Measurements from ENCODE around the gene EVPLL. TPM values are rescaled to one million over a fixed set of nuclear protein-coding genes. Genes with fewer than 3 reads are reported as not detected.
A peak's percentile ranks its signal among the peaks of the same experiment; 100 is the strongest.
"Not testable (repeated sequence)": the region's sequence is repeated elsewhere in the genome, so short reads cannot be mapped to it uniquely, and the experiment has no call there.

The EVPLL gene
- total and polyA plus RNA-seq, 2 experiments from 2014 or later = 0.18 to 0.42 TPM

- not testable (repeated sequence) for H3K27me3 Mint-ChIP-seq (ENCODE audit: insufficient read depth, low read depth, poor library complexity); H3F3A ChIP-seq (replicated peaks; ENCODE audit: low read depth); H3K36me3 Mint-ChIP-seq (ENCODE audit: low read depth); H3K9me3 Mint-ChIP-seq; H4K20me1 ChIP-seq (replicated peaks; ENCODE audit: insufficient read depth); H2AFZ ChIP-seq; H3K27me3 ChIP-seq (ENCODE audit: insufficient read depth); H3K36me3 ChIP-seq (ENCODE audit: insufficient read depth); H3K9me2 ChIP-seq (ENCODE audit: insufficient read depth)
- Mint-ChIP-seq H3K27ac (peak overlapping the region; percentile 97), H3K4me3 (peak overlapping the region; percentile 95), H3K4me1 (peaks cover 14% of the 10 kb centered on the region)
- DNase-seq (ENCODE audit: low spot score) = peak; percentile 22
- Histone ChIP-seq H3K4me2 (peak overlapping the region; percentile 85), H3K4me3 (peak overlapping the region; percentile 74), H3K27ac (ENCODE audit: low read depth) (peak overlapping the region; percentile 98), H3K79me2 (replicated peaks; ENCODE audit: insufficient read depth) (peaks cover 12% of the 10 kb centered on the region; the same call in 1 of the 2 replicates), H3K4me1 (ENCODE audit: insufficient read depth) (peaks cover 13% of the 10 kb centered on the region)
- peak; percentile 63 for ATAC-seq
Measured at GRCh38 chr17:18411377-18411864, 33.8 kb downstream of the EVPLL start.

- H3K79me2 ChIP-seq (replicated peaks; ENCODE audit: insufficient read depth) = peaks cover 12% of the 10 kb centered on the region; the same call in 1 of the 2 replicates
- H3K9me3 Mint-ChIP-seq; H3K27me3 Mint-ChIP-seq (ENCODE audit: insufficient read depth, low read depth, poor library complexity): not testable (repeated sequence)
Measured at GRCh38 chr17:18412001-18412538, 34.5 kb downstream of the EVPLL start.

GRCh38 chr17:18421521-18421920 is 43.9 kb downstream of the EVPLL start:
- not testable (repeated sequence) for H3K36me3 ChIP-seq (ENCODE audit: insufficient read depth); H3K4me3 ChIP-seq; H3K9me3 Mint-ChIP-seq; H2AFZ ChIP-seq; H3K27ac Mint-ChIP-seq; H4K20me1 ChIP-seq (replicated peaks; ENCODE audit: insufficient read depth); ATAC-seq; H3K4me1 Mint-ChIP-seq; H3K27me3 Mint-ChIP-seq (ENCODE audit: insufficient read depth, low read depth, poor library complexity); H3K4me1 ChIP-seq (ENCODE audit: insufficient read depth); H3K36me3 Mint-ChIP-seq (ENCODE audit: low read depth); H3K4me2 ChIP-seq; H3K79me2 ChIP-seq (replicated peaks; ENCODE audit: insufficient read depth); H3F3A ChIP-seq (replicated peaks; ENCODE audit: low read depth); H3K9me2 ChIP-seq (ENCODE audit: insufficient read depth); H3K27me3 ChIP-seq (ENCODE audit: insufficient read depth); H3K4me3 Mint-ChIP-seq; H3K27ac ChIP-seq (ENCODE audit: low read depth)
- peak; percentile 8 for DNase-seq (ENCODE audit: low spot score)

More at GRCh38 chr17:18412001-18412538, 34.5 kb downstream of the EVPLL start:
- not testable (repeated sequence) for DNase-seq (ENCODE audit: low spot score); H3F3A ChIP-seq (replicated peaks; ENCODE audit: low read depth); H3K4me3 Mint-ChIP-seq; H4K20me1 ChIP-seq (replicated peaks; ENCODE audit: insufficient read depth); H3K36me3 ChIP-seq (ENCODE audit: insufficient read depth); H3K36me3 Mint-ChIP-seq (ENCODE audit: low read depth); H3K9me2 ChIP-seq (ENCODE audit: insufficient read depth); H3K27ac Mint-ChIP-seq; H3K27ac ChIP-seq (ENCODE audit: low read depth); H2AFZ ChIP-seq; H3K27me3 ChIP-seq (ENCODE audit: insufficient read depth)
- Histone ChIP-seq H3K4me2 (peak overlapping the region; percentile 85; the same call in 1 of the 2 replicates), H3K4me3 (peak overlapping the region; percentile 74; the same call in 1 of the 2 replicates), H3K4me1 (ENCODE audit: insufficient read depth) (peaks cover 13% of the 10 kb centered on the region)
- ATAC-seq = peak; percentile 86
- peaks cover 17% of the 10 kb centered on the region for H3K4me1 Mint-ChIP-seq

GRCh38 chr17:18422464-18422863 is 44.9 kb downstream of the EVPLL start:
- not testable (repeated sequence) for ATAC-seq; H3K4me3 Mint-ChIP-seq; H3K4me1 ChIP-seq (ENCODE audit: insufficient read depth); H4K20me1 ChIP-seq (replicated peaks; ENCODE audit: insufficient read depth); H3F3A ChIP-seq (replicated peaks; ENCODE audit: low read depth); H3K9me2 ChIP-seq (ENCODE audit: insufficient read depth); DNase-seq (ENCODE audit: low spot score); H3K4me1 Mint-ChIP-seq; H2AFZ ChIP-seq; H3K27me3 Mint-ChIP-seq (ENCODE audit: insufficient read depth, low read depth, poor library complexity); H3K4me3 ChIP-seq; H3K27ac Mint-ChIP-seq; H3K4me2 ChIP-seq; H3K27ac ChIP-seq (ENCODE audit: low read depth); H3K9me3 Mint-ChIP-seq; H3K27me3 ChIP-seq (ENCODE audit: insufficient read depth); H3K79me2 ChIP-seq (replicated peaks; ENCODE audit: insufficient read depth); H3K36me3 ChIP-seq (ENCODE audit: insufficient read depth); H3K36me3 Mint-ChIP-seq (ENCODE audit: low read depth)

- not testable (repeated sequence) for H3K4me1 ChIP-seq (ENCODE audit: insufficient read depth); H3K4me1 Mint-ChIP-seq; H3K27me3 Mint-ChIP-seq (ENCODE audit: insufficient read depth, low read depth, poor library complexity); H3F3A ChIP-seq (replicated peaks; ENCODE audit: low read depth); H2AFZ ChIP-seq; H3K4me3 Mint-ChIP-seq; H3K79me2 ChIP-seq (replicated peaks; ENCODE audit: insufficient read depth); ATAC-seq; H4K20me1 ChIP-seq (replicated peaks; ENCODE audit: insufficient read depth); H3K4me3 ChIP-seq; H3K27me3 ChIP-seq (ENCODE audit: insufficient read depth); H3K4me2 ChIP-seq; H3K27ac ChIP-seq (ENCODE audit: low read depth); H3K9me3 Mint-ChIP-seq; H3K9me2 ChIP-seq (ENCODE audit: insufficient read depth); H3K36me3 ChIP-seq (ENCODE audit: insufficient read depth); H3K36me3 Mint-ChIP-seq (ENCODE audit: low read depth); H3K27ac Mint-ChIP-seq; DNase-seq (ENCODE audit: low spot score)
Measured at GRCh38 chr17:18423015-18423414, 45.4 kb downstream of the EVPLL start.

GRCh38 chr17:18425593-18425992 is 48.0 kb downstream of the EVPLL start:
- not testable (repeated sequence) for H3K4me1 ChIP-seq (ENCODE audit: insufficient read depth); H3K27ac Mint-ChIP-seq; H3K27me3 Mint-ChIP-seq (ENCODE audit: insufficient read depth, low read depth, poor library complexity); H3K36me3 Mint-ChIP-seq (ENCODE audit: low read depth); H4K20me1 ChIP-seq (replicated peaks; ENCODE audit: insufficient read depth); H3K36me3 ChIP-seq (ENCODE audit: insufficient read depth); H3K79me2 ChIP-seq (replicated peaks; ENCODE audit: insufficient read depth); H3K27me3 ChIP-seq (ENCODE audit: insufficient read depth); H3K9me2 ChIP-seq (ENCODE audit: insufficient read depth); H3F3A ChIP-seq (replicated peaks; ENCODE audit: low read depth); ATAC-seq; H3K4me3 Mint-ChIP-seq; H2AFZ ChIP-seq; H3K4me1 Mint-ChIP-seq; H3K27ac ChIP-seq (ENCODE audit: low read depth); H3K4me3 ChIP-seq; DNase-seq (ENCODE audit: low spot score); H3K4me2 ChIP-seq; H3K9me3 Mint-ChIP-seq

GRCh38 chr17:18426639-18427038 is 49.1 kb downstream of the EVPLL start:
- H3K79me2 ChIP-seq (replicated peaks; ENCODE audit: insufficient read depth); H3K4me2 ChIP-seq; H3K9me2 ChIP-seq (ENCODE audit: insufficient read depth); H3K27ac ChIP-seq (ENCODE audit: low read depth); H4K20me1 ChIP-seq (replicated peaks; ENCODE audit: insufficient read depth); H3K4me1 ChIP-seq (ENCODE audit: insufficient read depth); H3K27me3 ChIP-seq (ENCODE audit: insufficient read depth); H3F3A ChIP-seq (replicated peaks; ENCODE audit: low read depth); H3K27ac Mint-ChIP-seq; H3K27me3 Mint-ChIP-seq (ENCODE audit: insufficient read depth, low read depth, poor library complexity); H3K4me1 Mint-ChIP-seq; H3K36me3 ChIP-seq (ENCODE audit: insufficient read depth); H2AFZ ChIP-seq; H3K9me3 Mint-ChIP-seq; DNase-seq (ENCODE audit: low spot score); H3K36me3 Mint-ChIP-seq (ENCODE audit: low read depth); H3K4me3 Mint-ChIP-seq; H3K4me3 ChIP-seq: not testable (repeated sequence)
- peak; percentile 63 for ATAC-seq

All from GM23338 (cell line).